Panc1 (cell line): ENCODE data around the gene SPIRE1. TPM values are rescaled to one million over a fixed set of nuclear protein-coding genes. Genes with fewer than 3 reads are reported as not detected.

Experiments used
- ATAC-seq: fragments of 200-7000 bp; cut with Tn5 transposase; 2 replicates; pipeline ENCODE4 v1.9.1; 2020; ENCODE audit warnings: mild to moderate bottlenecking, moderate library complexity
- BruUV-seq: library from RNA; stranded (reverse); fragments of 400-500 nt; replicated peaks from 2 replicates; lab custom pipeline; 2021; lab: Mats Ljungman, UMichigan
- CTCF ChIA-PET: fragments of 300-600 bp; sonication (Branson Sonifier 250); formaldehyde crosslinking; loops from one replicate; lab custom pipeline; 2022; ENCODE audit warnings: antibody characterized with exemption; lab: Charles Lee
- POLR2A ChIA-PET: fragments of 300-600 bp; sonication (Branson Sonifier 250); formaldehyde crosslinking; loops from one replicate; lab custom pipeline; 2022; ENCODE audit warnings: antibody characterized with exemption; lab: Charles Lee
- DNase-seq: peaks from one replicate; pipeline ENCODE4 v3.0.0-alpha.2; 2010; ENCODE audit warnings: low read depth, low spot score
- H3K27ac ChIP-seq: 2 replicates; pipeline ENCODE4 v1.5.1; 2011; ENCODE audit warnings: mild to moderate bottlenecking, low read length, inconsistent platforms
- H3K27me3 ChIP-seq: fragments of 200-500 bp; sonication (Bioruptor generic); 2 replicates; pipeline ENCODE4 v1.6.0; 2014; ENCODE audit warnings: low read length, inconsistent platforms; ENCODE audit not compliant: control insufficient read depth, insufficient read depth
- H3K36me3 ChIP-seq: fragments of 200-500 bp; sonication (Bioruptor generic); 2 replicates; pipeline ENCODE4 v1.5.1; 2014; ENCODE audit warnings: inconsistent platforms, mild to moderate bottlenecking, low read length, moderate library complexity; ENCODE audit not compliant: control insufficient read depth, insufficient read depth
- H3K4me1 ChIP-seq: 2 replicates; pipeline ENCODE4 v1.5.1; 2011; ENCODE audit warnings: inconsistent platforms, mild to moderate bottlenecking, low read length, moderate library complexity; ENCODE audit not compliant: control insufficient read depth, insufficient read depth
- H3K4me3 ChIP-seq, 2 experiments: 2 replicates each; pipeline ENCODE4 v1.5.1; 2011 to 2012; ENCODE audit warnings: low read depth in 2 of 2, low read length in 2 of 2, mild to moderate bottlenecking in 2 of 2, inconsistent platforms in 1 of 2, moderate library complexity in 1 of 2
- H3K9me3 ChIP-seq: fragments of 200-500 bp; sonication (Bioruptor generic); 2 replicates; pipeline ENCODE4 v1.5.1; 2014; ENCODE audit warnings: low read depth, mild to moderate bottlenecking, inconsistent platforms, low read length, moderate library complexity; ENCODE audit not compliant: control insufficient read depth, insufficient read depth
- POLR2AphosphoS5 ChIP-seq: IDR thresholded peaks from 2 replicates; pipeline ENCODE4 v1.6.1; 2012; ENCODE audit warnings: mild to moderate bottlenecking, low read depth, low read length, moderate library complexity
- SIN3A ChIP-seq: IDR thresholded peaks from 2 replicates; pipeline ENCODE4 v1.6.1; 2012; ENCODE audit warnings: low read depth, mild to moderate bottlenecking, low read length, moderate library complexity, borderline replicate concordance; ENCODE audit not compliant: insufficient read depth
- TCF7L2 ChIP-seq: IDR thresholded peaks from 2 replicates; pipeline ENCODE4 v1.6.1; 2011; ENCODE audit warnings: mild to moderate bottlenecking, low read depth, low read length, inconsistent platforms
- in situ Hi-C: cut with HindIII; loops from 2 replicates; pipeline ENCODE4 v1.10.0; 2016; ENCODE audit warnings: low sequenced_read_pairs, low pct_unique_long_range_greater_than_20kb
- intact Hi-C: fragments of 100-400 bp; cut with micrococcal nuclease; formaldehyde crosslinking; loops from one replicate; pipeline ENCODE4 v1.10.0; 2022; ENCODE audit not compliant: unreplicated experiment
- total RNA-seq: library from RNA; stranded (reverse); gene quantifications from one replicate; pipeline ENCODE4 v1.2.1, GENCODE V29; 2021; ENCODE audit not compliant: unreplicated experiment
- TF ChIP-seq, protein P1 (sequence below): fragments of 450-650 bp; IDR thresholded peaks from 2 replicates; pipeline ENCODE4 v1.5.1; 2017; ENCODE audit warnings: mild to moderate bottlenecking
- TF ChIP-seq, protein P2 (sequence below), 2 experiments: IDR thresholded peaks; 2 replicates each; pipeline ENCODE4 v1.6.1; 2011 to 2012; ENCODE audit warnings: low read depth in 2 of 2, control low read depth in 1 of 2, low read length in 1 of 2, mild to moderate bottlenecking in 1 of 2, moderate library complexity in 1 of 2; ENCODE audit not compliant: insufficient read depth in 1 of 2

The SPIRE1 gene
- total RNA-seq, 1 experiment from 2014 or later: 45.5 TPM

DNA sequence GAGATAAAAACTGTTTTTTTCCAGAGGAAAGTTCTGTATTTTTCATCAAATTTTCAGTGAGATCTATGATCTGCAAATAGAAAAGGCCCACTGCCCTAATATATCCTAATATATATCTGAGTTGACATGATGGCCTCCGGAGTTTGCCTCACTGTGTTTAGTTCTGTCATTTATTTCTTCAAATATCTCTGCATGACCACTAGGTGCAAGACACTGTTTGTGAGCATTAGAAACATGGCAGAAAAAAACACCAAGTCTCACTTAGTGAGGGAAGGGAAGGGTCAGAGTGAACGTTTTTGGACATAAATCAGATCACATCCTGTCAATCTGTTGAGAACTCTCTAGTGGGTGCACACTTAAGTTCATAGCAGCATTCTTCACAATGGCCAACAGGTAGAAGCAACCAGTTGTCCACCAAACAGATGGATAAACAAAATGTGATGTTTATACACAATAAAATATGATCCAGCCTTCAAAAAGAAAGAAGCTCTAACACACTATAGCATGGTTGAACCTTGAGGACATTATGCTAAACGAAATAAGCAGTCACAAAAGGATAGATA is 53.4 kb downstream of the SPIRE1 start:
- POLR2A ChIA-PET: no interaction called here
- peak overlapping the region; percentile 18; the same call in 1 of the 2 replicates for H3K27ac ChIP-seq
- H3K9me3 ChIP-seq: no peaks in the 10 kb centered on the region
- H3K27me3 ChIP-seq: no peaks in the 10 kb centered on the region
- in situ Hi-C loops (no loop called here), intact Hi-C loops (no loop called here)
- no peak for ATAC-seq
- H3K4me1 ChIP-seq: peaks cover 36% of the 10 kb centered on the region
- no peak overlapping the region for H3K4me3 ChIP-seq
- CTCF ChIA-PET: interaction anchor here (0.5 kb wide), 1 partner anchor 164 kb away, joined by 7 read pairs; no protein-coding TSS in a partner anchor
- TF ChIP-seq, protein P1, sequence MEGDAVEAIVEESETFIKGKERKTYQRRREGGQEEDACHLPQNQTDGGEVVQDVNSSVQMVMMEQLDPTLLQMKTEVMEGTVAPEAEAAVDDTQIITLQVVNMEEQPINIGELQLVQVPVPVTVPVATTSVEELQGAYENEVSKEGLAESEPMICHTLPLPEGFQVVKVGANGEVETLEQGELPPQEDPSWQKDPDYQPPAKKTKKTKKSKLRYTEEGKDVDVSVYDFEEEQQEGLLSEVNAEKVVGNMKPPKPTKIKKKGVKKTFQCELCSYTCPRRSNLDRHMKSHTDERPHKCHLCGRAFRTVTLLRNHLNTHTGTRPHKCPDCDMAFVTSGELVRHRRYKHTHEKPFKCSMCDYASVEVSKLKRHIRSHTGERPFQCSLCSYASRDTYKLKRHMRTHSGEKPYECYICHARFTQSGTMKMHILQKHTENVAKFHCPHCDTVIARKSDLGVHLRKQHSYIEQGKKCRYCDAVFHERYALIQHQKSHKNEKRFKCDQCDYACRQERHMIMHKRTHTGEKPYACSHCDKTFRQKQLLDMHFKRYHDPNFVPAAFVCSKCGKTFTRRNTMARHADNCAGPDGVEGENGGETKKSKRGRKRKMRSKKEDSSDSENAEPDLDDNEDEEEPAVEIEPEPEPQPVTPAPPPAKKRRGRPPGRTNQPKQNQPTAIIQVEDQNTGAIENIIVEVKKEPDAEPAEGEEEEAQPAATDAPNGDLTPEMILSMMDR: peak; percentile 27; the same call in 1 of the 2 replicates
- TF ChIP-seq TCF7L2: no peak
- no peaks in the 10 kb centered on the region for H3K36me3 ChIP-seq
- BruUV-seq: no TSS peak
- no peak for DNase-seq

- Histone ChIP-seq H3K27me3 (no peaks in the 10 kb centered on the region), H3K9me3 (no peaks in the 10 kb centered on the region), H3K4me3 (no peak overlapping the region), H3K4me1 (peaks cover 29% of the 10 kb centered on the region), H3K36me3 (no peaks in the 10 kb centered on the region), H3K27ac (no peak overlapping the region)
- no peak for ATAC-seq
- TF ChIP-seq, protein P1: no peak
- TF ChIP-seq TCF7L2 (no peak), POLR2AphosphoS5 (no peak), SIN3A (no peak)
- TF ChIP-seq, protein P2, sequence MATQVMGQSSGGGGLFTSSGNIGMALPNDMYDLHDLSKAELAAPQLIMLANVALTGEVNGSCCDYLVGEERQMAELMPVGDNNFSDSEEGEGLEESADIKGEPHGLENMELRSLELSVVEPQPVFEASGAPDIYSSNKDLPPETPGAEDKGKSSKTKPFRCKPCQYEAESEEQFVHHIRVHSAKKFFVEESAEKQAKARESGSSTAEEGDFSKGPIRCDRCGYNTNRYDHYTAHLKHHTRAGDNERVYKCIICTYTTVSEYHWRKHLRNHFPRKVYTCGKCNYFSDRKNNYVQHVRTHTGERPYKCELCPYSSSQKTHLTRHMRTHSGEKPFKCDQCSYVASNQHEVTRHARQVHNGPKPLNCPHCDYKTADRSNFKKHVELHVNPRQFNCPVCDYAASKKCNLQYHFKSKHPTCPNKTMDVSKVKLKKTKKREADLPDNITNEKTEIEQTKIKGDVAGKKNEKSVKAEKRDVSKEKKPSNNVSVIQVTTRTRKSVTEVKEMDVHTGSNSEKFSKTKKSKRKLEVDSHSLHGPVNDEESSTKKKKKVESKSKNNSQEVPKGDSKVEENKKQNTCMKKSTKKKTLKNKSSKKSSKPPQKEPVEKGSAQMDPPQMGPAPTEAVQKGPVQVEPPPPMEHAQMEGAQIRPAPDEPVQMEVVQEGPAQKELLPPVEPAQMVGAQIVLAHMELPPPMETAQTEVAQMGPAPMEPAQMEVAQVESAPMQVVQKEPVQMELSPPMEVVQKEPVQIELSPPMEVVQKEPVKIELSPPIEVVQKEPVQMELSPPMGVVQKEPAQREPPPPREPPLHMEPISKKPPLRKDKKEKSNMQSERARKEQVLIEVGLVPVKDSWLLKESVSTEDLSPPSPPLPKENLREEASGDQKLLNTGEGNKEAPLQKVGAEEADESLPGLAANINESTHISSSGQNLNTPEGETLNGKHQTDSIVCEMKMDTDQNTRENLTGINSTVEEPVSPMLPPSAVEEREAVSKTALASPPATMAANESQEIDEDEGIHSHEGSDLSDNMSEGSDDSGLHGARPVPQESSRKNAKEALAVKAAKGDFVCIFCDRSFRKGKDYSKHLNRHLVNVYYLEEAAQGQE (IDR thresholded peaks at IDR 0.05; ENCODE audit: insufficient read depth in 1 of 2, low read depth in 2 of 2, low read length in 1 of 2): no peak
- in situ Hi-C loops: no loop called here
- BruUV-seq: no TSS peak
- intact Hi-C loops: no loop called here
- ChIA-PET POLR2A (no interaction called here), CTCF (interaction anchor here (0.7 kb wide), 1 partner anchor 34 kb away, joined by 8 read pairs; no protein-coding TSS in a partner anchor)
- DNase-seq: no peak
Measured at GRCh38 chr18:12599966-12600365, 57.9 kb downstream of the SPIRE1 start.
